Activated CD4-positive, alpha-beta T cell treated with anti-CD3 and anti-CD28 coated beads for 4 hours (primary cell): ENCODE measurements around the gene ZNF362.

Experiments used
- DNase-seq, 2 donors: peaks; one replicate each; pipeline ENCODE4 v3.0.0-alpha.2; 2020

ZNF362 gene

DNA sequence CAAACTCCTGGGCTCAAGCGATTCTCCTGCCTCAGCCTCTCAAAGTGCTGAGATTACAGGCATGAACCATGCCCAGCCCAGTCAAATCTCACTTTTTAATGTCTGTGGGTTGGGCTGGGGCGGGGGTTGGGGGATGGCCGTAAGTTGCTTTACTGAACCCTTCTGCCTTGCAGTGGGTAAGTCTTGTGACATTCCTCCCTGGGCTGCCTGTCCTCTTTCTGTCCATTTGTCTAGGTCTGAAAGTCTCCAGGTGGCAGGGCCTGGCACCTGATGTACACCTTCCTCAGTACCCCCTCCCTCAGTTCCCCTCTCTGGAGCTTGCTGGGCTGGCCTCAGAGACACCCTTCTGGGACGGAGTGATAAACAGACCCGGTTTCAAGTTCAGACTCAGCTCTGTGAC, 13.3 kb downstream of the ZNF362 start:
- DNase-seq = no peak

DNA sequence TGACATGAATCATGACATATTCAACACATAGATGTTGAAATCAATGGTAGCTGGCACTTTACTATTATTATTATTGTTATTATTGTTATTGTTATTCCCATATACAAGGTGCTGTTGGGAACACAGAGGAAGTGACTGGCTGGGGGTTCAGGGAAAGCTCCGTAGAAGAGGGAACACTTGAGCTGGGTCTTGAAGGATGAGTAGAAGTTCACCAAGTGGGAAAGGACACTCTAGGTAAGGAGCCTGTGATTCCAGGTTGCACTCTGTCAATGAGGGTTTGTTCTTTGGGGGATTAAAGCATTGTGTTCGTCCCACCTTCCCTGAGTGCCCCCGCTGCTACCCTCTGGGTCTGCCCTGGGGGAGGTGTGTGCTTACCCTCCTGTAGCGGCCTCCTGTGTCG, 14.1 kb downstream of the ZNF362 start:
- no peak for DNase-seq

DNA sequence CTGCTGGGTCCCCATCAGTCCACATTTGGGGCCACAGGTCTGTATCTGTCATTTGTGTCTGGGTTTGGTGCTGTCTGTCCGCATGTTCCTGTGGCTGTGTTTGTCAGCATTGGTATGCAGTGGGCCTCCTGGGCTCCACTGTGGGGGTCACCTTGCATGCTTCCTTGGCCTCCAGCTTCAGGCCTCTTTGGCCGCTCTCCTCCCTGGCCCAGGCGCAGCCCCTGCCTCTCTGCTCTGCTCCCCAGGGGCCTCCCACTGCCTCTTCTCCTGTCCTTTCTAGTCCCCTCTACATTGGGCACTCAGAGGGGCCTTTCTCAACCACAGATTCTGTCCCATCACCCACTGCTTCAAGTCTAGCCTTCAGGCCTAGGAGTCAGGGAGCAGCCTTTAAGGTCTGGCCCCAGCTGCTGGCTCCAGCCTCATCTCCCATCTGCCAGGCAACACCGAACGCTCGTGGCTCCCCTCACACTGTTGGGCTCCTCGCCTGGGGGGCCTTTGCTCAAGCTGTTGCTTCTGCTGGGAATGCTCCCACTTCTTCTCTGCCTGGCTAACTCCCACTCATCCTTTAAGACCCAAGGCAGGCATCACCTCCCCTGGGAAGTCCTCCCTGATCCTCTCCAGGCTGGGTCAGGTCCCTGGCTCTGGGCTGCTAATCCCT, 14.6 kb downstream of the ZNF362 start:
- DNase-seq = no peak

DNA sequence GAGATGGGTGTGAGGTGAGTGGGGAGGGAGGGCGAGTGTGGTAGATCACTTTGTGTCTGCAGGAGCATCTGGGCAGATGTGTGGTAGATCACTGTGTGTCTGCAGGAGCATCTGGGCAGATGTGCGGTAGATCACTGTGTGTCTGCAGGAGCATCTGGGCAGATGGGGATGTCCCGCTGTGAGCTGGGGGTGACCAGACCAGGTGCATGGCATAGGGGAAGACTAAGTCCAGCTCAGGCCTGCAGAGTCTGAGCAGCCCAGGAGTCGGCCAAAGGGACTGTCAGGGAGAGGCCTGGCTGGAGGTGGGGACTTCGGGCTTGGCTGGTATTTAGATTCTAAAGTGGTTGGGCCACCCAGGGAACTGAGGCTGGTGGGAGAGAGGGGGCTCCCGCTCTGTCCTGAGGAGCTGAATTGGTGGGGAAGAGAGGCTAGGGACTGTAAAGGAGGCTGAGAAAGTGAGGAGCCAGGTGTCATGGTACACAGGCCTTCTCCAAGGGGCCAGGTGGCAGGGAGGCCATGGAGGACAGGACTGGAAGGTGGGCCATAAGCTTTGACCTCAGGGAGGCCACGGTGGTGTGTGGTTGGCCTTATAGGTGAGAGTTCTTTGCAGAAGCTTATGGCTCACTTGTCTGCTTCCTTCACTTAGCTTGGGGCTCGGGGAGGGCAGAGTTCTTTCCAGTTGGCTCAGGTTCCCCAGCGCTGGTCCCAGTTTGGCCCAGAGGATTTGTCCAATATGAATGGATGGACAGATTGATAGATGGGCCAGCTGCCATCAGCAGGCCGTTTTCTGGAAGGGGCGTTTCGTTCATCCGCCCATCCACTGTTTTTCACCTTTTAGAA, 15.6 kb downstream of the ZNF362 start:
- no peak for DNase-seq

DNA sequence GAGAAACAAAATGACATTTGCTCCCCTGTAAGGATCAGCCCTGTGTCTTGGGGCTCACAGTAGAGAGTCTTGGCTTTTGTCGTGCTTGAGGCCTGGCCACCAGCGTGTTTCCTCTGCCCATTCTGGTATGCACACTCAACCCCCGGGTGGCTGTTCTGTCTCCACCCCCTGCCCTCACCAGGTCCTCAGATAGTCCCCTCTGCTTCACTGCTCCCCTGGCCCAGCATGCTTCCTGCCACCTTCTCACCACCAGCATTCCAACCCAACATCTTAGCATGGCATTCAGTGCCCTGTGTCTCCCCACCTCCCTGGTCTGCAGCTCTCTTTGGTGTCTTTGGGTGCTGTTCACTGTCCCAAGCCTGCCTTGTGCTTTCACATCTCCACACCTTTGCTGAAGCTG, 16.2 kb downstream of the ZNF362 start:
- DNase-seq = no peak

DNA sequence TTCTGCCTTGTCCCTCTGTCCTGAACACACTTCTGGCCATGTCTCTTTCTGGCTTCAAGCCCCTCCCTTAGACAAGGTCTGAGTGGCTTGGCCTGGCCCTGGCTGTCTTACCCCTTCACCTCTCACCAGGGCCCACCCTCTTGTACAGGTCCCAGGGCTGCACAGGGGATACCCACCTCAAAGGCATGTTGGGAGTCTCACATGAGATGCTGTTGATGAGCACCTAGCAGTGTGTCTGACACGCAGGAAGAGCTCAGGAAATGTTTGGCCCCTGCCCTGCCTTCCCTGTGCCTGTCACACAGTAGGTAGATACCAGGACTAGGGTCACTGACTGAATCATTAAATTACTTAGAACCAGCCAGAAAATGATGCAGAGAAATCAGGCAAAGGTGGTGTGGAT, 16.6 kb downstream of the ZNF362 start:
- no peak for DNase-seq

DNA sequence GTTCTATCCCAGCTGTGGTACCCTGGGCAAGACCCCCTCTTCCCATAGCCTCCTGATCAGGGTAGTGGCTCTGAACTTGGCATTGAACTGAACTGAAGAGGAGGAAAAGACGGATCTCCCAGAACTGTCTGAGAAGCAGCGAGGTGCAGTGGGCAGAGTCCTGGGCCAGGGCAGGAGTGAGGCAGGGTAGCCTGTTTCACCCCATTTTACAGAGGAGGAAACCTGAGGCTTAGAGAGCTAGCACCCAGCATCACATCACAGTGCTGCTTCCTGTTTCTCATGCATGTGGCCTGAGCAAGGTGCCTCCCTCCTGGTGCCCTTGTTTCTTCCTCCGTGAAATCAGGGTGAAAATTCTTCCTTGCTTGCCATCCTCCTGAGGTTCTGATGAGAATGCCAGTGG, 17.1 kb downstream of the ZNF362 start:
- no peak for DNase-seq

DNA sequence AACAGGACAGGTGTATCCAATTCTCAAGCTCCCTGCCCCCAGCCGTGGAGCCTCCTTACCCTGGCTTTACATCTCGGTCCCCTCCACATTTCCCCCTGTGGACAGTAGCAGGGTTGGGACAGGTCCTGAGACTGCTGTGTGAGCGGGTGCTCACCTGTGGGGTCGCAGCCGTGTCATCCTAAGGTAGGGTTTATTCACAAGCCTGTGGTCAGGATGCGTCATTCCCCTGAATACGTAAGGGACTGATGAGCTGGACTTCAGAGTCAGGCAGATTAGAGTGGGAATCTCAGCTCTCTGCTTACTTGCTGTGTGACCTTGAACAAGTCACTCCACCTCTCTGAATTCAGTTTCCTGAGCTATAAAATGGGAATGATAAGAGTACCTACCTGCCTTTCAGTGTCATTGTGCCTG, 17.7 kb downstream of the ZNF362 start:
- no peak for DNase-seq

DNA sequence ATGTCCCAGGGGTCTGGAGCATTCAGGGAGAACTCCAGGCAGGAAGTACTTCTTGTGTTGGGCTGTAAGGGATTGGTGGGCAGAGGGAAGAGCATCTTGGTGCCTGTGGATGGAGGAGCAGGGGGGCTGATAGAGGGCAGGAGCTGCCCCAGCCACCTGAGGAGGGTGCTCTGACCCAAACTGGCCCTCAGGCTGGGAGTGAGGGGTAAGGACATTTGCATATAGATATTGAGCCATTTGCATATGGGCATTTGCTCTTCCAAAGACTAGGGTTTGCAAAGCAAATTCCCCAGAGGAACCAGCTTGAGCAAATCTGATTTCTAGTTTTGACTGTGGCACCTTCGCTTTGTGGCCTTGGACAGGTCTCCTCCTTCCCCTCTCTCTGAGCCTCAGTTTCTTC, 18.2 kb downstream of the ZNF362 start:
- DNase-seq = no peak

DNA sequence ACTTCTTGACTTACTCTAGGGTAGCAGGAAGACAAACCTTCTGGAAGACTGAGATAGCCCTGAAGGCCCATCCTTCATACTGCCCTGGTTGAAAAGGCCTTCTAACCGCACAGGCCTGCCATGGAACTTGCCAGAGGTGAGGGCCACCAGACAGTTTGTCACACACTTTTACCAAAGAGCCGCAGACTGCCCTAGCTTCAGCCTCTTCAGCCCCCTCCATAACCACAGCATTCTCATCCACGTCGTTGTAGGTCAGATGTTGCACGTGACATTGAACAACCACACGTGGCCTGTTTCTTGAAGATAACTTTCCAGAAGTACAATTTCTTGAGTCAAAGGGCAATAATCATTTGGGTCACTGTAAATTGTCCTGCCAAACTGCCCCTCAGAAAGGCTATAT, 18.9 kb downstream of the ZNF362 start:
- no peak for DNase-seq

DNA sequence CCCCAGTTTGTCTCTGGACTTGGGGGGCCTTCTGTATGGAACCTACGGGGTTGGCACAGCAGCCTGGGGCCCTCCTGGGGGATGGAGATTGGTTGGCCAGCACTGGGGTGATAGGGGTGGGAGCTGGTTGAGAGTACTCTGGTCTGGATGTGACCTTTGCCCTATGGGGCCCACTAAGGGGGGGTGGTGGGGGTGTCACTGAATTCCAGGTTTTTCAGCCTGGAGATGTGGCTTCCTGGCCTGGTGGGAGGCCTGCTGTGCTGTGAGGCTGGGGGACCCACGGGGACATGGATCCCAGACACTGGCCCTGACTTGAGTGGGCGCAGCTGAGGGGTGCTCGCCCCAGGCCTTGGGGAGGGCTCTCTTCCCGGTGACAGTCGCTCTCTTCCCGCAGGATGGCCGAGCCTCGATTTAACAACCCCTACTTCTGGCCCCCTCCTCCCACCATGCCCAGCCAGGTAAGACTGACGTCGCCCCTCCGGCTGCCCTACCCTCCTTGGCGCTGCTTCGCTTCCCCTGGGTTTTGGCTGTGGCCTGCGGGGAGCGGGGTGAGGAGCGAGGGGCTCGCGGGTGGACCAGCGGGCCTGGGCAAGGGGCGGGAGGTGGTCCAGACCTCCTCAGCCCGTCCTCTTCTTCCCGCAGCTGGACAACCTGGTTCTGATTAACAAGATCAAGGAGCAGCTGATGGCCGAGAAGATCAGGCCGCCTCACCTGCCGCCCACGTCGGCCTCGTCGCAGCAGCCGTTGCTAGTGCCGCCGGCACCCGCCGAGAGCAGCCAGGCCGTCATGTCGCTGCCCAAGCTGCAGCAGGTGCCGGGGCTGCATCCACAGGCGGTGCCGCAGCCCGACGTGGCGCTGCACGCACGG, 19.6 kb downstream of the ZNF362 start:
- DNase-seq = no peak

DNA sequence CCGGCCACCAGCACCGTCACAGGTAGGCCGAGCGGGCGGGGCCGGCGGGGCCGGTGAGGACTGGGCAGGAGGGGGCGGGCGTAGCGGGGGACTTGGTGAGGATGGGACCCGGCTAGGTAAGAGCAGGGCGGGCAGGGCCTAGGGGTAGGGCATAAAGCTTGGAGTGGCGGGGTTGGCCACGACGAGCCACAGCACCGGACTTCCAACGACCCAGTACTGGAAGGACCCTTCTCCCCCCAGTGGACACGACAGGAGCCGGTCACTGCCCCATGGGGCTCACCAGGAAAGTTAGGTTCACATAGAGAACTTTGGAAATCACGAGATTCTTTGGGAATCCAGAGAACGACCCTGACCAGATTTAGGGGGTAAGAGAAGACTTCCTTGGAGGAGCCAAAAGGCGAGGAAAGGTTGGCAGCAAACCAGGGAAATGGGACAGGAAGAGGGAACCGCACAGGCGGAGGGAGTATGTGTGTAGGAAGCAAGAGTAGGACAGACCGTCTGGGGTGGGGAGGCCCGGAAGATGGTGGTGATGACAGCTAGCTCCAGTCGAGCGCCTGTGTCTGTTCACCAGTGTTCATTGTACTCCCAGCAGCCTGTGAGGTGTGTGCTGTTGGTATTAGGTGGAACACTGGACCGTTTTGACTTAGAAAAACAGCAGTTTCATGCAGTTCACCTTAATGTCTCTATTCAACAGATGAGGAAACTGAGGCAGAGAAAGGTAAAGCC, 20.4 kb downstream of the ZNF362 start:
- no peak for DNase-seq

DNA sequence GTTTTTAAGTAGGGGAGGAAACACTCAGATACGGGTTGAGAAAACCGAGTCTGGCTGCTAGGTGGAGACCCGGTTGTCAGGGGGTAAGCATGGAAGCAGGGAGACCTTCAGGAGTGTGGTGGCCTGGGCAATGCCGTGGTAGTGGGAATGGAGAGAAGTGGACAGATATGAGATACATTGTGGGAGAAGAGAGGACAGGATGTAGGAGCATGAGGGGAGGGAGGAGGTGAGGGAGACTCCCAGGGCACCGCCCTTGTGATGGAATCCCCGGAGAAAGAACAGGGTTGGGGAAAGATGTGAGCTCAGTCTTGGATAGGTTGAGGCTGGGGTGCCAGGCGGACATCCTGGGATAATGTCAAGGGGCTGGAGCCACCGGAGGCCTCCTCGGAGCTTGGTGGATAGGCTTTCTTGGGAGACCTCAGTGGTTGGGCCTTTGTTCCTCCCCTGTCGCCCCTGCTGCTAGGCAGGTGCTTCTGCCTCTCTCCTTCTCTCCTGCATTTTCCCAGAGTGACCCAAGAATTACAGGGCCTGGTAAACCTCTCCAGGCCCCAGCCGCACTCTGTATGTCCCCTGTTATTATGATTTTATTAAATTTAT, 21.3 kb downstream of the ZNF362 start:
- DNase-seq = no peak

DNA sequence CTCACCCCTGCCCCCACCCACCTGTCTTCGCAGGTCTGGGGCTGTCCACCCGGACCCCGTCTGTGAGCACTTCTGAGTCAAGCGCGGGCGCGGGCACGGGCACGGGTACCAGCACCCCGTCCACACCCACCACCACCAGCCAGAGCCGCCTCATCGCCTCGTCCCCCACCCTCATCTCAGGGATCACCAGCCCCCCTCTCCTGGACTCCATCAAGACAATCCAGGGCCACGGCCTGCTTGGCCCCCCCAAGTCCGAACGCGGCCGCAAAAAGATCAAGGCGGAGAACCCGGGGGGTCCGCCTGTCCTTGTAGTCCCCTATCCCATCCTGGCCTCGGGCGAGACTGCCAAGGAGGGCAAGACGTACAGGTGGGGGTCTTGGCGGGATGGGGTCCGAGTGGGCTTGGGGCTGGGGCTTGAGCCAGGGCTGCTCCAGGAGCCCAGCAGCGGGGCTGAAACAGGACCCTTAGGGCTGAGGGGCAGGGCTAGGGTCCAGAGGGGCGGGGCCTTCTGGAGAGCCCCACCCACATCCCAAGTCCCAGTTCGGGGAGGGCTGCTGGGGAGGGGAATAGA, 23.9 kb downstream of the ZNF362 start:
- DNase-seq = no peak

DNA sequence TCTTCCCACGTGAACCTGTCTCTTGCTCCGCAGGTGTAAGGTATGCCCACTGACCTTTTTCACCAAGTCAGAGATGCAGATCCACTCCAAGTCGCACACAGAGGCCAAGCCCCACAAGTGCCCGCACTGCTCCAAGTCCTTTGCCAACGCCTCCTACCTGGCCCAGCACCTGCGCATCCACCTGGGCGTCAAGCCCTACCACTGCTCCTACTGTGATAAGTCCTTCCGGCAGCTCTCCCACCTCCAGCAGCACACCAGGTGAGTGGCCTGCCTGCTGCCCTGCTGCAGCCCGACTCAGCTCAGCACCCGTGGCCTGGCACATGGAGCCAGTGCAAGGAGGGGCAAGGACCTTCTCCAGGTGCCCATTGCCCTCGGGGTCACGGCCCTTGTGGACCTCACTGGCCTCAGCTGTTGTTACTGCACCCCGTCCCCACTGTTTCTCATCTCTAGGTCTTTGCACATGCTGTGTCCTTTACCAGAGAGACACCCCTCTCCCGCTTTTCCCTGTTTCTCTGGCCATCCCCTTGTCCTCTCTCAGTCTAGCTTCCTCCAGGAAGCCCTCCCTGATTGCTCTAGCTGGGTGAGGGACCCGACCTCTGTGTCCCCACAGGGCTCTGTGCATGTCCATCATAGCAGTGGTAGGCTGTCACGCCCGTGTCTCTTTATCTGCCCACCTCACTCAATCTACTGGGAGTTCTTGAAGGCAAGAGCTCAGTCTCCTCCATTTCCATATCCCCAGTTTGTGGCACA, 25.4 kb downstream of the ZNF362 start:
- DNase-seq = no peak

DNA sequence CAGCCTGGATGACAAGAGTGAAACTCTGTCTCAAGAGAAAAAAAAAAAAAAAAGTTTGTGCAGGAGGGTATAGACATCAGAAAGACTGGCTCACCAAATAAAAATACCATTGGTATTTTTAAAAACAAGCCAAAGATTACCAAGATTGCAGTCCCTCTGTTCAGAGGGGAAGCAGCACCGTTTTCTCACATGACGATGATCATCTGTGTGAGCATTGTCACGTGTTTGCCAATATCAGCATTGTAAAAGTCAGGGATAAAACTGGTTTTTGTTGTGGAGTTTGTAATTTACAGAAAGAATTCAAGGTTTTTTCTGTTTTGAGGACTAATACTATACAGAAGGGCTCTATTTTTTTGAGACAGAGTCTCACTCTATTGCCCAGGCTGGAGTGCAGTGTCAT, 26.5 kb downstream of the ZNF362 start:
- DNase-seq = no peak

DNA sequence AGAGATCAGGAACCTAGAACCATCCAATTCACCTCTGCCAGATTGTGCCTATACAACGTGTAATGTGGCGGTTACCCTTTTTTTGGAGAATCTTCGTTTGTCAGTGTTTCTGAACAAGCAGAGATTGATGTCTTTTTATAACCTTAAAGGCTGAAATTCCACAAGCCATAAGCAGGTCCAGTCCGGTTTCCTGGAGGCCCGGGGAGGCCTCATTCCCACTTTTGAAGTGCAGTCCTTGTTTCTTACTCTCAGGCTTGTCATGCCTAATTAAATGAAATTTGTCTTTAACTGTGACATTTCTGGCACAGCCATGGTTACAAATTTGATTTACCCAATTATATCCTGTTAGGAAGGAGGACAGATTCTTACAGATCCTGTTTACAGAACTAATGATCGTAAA, 27.8 kb downstream of the ZNF362 start:
- no peak for DNase-seq

DNA sequence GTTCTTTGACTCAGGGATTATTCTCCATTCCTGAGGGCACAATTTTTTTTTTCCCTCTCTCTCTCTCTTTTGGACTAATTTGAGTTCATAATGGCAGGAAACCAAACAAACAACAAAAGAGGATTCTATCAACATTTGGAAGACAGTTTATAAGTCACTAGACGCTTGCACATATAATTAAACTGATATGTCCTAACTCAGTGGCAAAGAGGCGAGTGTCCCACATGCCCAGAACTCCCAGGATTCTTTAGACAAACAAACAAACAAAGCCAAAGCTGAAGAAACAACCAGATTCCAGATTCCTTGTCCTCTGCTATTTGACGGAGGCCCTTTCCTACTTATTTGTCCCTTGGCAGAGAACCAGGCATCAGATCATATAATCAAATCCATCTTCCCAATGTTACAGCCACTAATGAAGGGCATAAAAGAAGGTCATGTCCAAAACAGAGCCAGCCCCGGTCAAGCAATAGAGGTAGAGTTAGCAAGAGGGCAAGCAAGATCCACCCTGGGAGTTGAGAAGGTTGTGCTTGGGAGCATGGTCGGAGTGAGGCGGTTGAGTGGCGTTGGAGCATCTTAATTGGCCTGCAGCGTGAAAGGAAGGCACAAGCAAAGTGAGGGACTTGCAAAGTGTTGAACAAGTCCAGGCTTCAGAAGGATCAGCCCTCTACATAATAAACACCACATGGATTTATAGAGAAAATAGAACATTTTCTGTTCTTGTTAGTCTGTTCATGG, 30.3 kb downstream of the ZNF362 start:
- no peak for DNase-seq

DNA sequence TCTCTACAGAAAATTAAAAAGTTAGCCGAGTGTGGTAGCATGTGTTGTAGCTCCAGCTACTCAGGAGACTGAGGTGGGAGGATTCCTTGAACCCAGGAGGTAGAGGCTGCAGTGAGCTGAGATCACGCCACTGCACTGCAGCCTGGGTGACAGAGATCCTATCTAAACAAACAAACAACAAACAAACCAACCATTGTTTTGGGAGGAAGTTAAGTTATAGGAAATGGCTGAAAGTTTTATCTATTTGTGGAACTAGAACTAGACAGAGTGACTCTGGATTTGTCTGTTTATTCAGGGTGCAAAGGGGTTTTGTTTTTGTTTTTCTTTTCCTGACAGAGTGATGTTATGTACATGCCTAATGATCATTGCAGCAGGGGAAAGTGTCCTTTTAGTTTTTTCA, 31.0 kb downstream of the ZNF362 start:
- no peak for DNase-seq

DNA sequence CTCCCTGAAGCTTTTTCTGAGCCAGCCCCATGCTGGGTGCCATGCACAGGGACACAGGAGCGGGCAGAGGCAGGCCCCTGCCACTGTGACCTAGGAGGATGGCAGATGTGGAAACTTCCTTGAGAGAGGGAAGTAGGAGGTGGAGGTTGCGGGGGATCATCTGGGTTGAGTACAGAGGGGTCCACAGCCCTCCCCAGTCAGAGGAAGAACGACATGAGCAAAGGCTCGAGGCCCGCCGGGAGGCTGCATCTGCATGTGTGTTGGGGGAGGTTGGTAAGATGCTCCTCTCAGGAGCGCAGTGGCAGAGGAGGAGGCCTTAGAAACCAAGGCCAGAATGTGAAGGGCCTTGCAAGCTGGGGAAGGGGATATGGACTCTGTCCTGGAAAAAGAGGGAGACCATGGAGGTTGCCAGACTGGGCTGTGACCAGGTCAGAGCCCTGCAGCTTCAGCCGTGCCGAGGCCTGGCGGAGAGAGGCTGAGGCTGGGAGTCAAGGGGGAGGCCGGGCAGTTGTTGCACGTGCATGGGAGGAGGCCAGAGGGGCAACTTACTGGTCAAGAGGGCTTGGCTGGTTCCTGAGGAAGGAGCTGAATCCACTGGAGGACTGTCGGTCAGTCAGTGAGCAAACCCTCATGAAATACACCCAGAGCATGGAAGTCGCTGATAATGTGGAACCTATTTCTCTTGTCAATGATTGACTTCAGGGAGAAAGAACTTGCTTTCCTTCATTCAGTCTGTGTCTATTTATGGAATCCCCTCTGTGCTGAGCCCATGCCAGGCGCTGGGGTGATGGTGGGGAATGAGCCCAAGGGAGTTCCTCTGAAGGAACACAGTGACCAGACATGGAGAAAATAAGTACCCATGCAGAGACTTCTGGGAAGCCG, 32.9 kb downstream of the ZNF362 start:
- no peak for DNase-seq
